MM.1S (cell line): ENCODE data around the gene POLA2.

Experiments used
- CTCF ChIP-seq: fragments of 300-600 bp; sonication (generic); IDR thresholded peaks from 2 replicates; pipeline ENCODE4 v1.5.1; 2016; ENCODE audit warnings: antibody characterized with exemption, low read length, mixed read lengths
- EZH2 ChIP-seq: fragments of 300-600 bp; sonication (generic); optimal IDR thresholded peaks from 2 replicates; pipeline ENCODE3; 2017; ENCODE audit warnings: low read depth, mild to moderate bottlenecking, antibody characterized with exemption, low read length, mixed read lengths

GRCh38 chr11:65275906-65276305 is 14.1 kb downstream of the POLA2 start:
- TF ChIP-seq EZH2: no peak
- TF ChIP-seq CTCF: no peak
